Stimulated activated naive CD8-positive, alpha-beta T cell treated with anti-CD3 and anti-CD28 coated beads, Interleukin-15, Interleukin-2, amounts not matched to agents 100 U/mL and 50 U/mL, for 24 hours (primary cell): ENCODE measurements around the gene PRPF18.

Experiments
- ATAC-seq: fragments of 150-1000 bp; cut with Tn5 transposase; one replicate; pipeline ENCODE4 v1.10.0; 2021
- DNase-seq: peaks from one replicate; pipeline ENCODE4 v3.0.0; 2021

PRPF18 gene

GRCh38 chr10:13637894-13638293 is 51.1 kb downstream of the PRPF18 start:
- ATAC-seq (no peak), DNase-seq (no peak)

- ATAC-seq = no peak
- DNase-seq = no peak
Observed at GRCh38 chr10:13642293-13642692, 55.5 kb downstream of the PRPF18 start.

DNA sequence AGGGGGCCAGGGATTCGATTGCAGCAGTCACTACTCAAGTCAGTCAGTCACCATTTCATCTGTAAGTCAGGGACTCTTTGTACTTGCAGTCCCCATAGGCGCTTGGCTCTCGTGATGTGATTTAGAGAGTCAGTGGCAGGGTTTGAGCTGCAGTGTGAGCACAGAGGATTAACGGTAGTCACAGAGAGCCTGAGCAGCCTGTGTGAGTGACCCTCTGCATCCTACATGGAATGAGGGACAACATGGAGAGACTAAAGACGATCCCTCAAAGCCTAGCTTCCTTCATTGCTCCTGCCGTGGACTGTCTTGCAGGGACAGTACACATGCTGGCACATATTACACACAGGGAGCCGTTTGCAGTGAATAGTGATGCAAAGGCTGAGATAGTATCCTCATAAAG is 56.3 kb downstream of the PRPF18 start:
- no peak for DNase-seq
- ATAC-seq = no peak

DNA sequence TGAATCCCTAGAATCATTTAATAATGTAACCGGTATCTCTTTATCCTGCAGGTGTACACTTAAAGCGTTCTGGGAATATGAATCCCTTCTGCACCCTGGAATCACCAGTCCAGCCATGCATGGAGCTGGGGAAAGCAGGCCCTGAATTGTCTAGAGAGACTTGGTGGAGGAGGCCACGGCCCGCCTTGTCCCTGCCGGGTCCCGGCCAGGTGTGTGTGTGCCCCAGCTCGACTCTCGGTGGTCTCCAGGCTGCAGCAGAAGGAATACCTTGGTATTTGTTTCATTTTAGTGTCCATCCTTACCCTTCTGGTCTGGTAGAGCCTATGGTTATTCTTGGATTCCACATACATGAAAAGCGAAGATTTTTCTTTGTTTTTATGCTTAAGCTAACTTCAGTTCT is 58.1 kb downstream of the PRPF18 start:
- DNase-seq (no peak), ATAC-seq (no peak)

DNA sequence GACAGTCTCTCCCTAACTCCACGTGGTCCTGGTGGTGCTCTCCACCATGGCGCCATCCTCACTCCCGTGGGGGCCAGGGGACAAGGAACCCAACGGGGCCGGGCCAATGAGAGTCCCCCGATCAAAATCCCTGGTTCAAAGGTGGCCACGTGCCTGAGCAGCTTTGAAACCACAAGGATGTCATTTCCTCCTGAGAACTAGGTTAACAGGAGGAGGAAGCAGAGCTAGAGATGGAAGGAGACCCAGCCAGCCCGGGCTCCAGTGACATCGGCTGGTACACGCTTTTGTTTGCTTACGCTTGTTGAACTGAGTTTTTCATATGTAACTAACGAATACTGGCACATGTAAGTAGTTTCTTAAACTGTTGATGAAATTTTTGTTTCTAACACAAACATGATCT is 61.7 kb downstream of the PRPF18 start:
- DNase-seq (no peak), ATAC-seq (no peak)

DNA sequence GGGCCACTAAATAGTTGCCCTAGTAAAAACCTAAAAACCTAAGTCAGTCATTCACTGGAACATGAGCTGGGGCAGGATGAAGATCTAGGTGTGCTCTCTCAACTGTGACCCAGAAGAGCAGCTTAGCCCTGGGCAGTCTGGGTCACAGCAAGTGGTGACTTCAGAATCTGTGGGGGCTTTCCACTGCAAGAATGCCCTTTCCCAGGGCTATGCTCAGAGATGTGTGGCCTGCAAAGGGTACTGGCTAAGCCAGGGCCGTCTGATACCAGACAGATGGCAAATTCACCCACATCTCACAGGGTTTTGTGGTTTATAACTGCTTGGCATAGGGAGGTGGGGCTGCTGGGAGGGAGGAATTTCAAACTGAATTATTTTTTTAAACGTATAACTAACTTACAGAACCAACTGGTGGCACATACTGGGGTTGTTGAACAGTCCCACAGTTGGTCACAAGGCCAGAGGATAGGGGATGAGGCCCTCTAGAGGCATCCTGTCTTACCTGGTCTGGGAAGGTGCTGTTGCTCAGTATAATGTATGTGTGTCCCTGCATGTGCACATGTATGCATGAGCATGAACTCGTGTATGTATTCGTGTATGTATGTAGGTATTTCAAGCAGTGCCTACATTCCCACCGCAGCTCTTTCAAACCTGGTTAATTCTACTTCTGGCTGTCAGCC is 63.2 kb downstream of the PRPF18 start:
- no peak for ATAC-seq
- DNase-seq = no peak

GRCh38 chr10:13650961-13651360 is 64.2 kb downstream of the PRPF18 start:
- DNase-seq (no peak), ATAC-seq (no peak)

GRCh38 chr10:13651969-13652720 is 65.4 kb downstream of the PRPF18 start:
- no peak for DNase-seq
- peak; percentile 17 for ATAC-seq

DNA sequence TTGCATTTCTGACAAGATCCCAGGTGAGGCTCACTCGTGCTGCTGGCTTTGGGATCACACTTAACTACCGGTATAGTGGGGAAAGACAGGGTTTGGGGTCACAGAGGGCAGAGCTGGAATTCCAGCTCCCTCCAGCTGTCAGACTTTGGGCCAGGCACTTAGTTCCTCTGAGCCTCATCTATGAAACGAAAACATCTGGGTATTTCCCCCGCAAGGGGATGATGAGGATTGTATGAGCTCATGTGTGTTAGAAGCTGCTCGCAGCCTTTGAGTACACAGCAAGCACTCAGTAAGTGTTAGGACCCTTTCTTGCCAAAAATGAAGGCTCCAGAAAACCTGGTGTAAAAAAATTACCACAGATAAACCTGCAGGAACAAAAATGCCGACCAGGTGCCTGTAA is 66.1 kb downstream of the PRPF18 start:
- DNase-seq = no peak
- ATAC-seq = no peak

DNA sequence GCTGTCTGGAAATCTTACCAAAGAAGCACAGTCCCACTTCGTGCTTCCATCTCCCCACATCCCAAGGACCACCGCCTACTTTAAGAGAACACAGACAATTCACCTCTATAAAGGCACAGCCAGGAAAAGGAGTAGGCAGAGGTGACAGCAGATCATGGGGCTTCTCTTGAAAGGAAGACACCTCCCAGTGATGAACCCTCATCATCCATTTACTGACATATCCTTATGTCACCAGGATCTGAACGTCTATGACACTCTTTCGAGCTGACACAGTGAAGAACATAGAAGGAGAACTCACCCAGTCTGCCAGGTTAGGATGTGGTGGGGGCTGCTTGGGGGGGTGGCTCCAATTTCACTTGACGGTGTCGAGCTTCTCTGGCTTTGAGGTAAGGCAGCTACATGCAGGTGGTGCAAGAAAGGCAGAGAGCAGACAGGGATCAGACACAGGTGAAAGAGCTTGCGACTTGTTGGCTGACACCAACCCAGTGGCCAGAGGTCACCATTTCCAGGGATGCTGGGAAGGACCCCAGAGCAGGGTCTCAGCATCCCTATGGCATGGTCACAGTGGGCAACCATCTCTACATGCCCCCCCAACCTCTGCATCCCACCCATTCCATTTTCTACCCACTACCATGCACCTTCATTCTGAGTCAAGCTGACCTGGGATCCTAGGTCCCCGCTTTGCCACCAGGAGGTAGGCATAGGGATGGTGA is 67.5 kb downstream of the PRPF18 start:
- no peak for DNase-seq
- no peak for ATAC-seq

DNA sequence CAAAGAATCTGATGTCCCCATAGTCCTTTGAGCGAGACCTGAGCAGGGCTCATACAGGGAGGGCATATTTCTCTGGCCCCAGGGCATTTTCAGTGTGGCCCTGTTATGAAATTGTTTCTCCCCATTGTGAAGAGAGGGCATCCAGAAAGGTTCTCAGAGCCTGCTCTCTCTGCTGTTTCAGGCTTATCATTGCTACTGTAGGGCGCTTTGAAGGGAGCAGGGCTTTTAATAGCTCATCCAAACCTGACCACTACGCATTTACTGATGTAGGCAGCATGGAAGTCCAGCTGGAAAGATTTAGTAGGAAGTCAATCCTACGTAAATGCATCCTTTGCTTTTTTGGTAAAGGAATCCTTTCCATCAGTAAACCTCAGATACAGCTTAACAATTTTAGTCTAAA is 68.1 kb downstream of the PRPF18 start:
- DNase-seq (no peak), ATAC-seq (no peak)

GRCh38 chr10:13656337-13657100 is 69.8 kb downstream of the PRPF18 start:
- no peak for ATAC-seq
- no peak for DNase-seq

- DNase-seq (no peak), ATAC-seq (no peak)
Observed at GRCh38 chr10:13657101-13657680, 70.4 kb downstream of the PRPF18 start.

DNA sequence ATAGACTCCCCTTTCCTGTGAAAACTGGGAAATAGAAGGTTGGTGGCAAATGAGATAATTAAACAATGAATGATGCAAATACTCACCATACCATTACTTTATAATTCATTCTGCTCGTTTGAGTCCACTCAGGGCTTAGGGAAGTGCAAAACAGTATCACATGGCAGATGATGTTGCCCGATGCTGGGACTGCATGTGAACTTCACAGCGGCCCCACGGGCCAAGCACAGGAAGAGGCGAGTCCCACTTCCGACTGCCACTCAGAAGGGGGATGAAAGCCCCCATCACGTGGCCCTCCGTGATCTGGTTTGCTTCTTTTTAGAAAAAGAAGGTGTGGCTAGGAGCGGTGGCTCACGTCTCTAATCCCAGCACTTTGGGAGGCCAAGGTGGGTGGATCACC is 71.5 kb downstream of the PRPF18 start:
- no peak for DNase-seq
- ATAC-seq = no peak

DNA sequence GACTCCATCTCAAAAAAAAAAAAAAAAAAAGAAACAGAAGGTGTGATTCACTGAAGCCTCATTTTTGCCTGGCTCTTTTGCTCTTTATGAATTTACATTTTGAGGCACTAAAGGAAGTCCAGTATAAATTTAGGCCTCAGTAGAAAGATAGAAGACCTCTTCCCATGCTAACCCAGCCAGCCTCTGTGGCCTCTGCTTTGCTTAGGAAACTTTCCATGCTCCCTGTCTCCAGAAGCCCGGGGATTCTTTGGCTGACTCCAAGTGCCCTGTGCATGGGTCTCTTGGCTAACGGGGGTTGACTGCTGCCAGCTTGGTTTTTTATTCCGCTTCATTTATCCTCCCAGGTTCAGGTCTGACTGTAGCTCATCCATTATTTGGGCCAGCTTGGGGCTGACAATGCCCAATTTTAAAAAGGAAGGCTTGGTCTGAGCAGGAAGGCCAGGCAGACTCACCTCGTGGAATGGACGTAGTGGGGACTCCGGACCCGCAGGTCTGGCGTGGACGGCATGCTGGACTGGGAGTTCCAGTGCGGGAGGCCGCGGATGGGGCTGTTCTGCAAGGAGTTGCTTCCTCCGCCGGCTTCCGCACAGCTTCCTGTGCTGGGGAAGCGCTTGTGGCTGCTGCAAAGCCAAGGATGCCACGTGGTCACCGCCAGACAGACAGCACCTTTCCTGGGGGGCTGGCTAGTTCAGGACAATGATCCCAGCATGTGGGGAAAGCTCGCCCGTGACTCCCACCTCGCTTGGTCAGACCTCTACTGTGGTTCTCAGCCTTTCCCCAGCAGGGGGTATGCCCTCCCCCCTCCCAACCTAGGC is 72.3 kb downstream of the PRPF18 start:
- DNase-seq (peak; percentile 16), ATAC-seq (no peak)

DNA sequence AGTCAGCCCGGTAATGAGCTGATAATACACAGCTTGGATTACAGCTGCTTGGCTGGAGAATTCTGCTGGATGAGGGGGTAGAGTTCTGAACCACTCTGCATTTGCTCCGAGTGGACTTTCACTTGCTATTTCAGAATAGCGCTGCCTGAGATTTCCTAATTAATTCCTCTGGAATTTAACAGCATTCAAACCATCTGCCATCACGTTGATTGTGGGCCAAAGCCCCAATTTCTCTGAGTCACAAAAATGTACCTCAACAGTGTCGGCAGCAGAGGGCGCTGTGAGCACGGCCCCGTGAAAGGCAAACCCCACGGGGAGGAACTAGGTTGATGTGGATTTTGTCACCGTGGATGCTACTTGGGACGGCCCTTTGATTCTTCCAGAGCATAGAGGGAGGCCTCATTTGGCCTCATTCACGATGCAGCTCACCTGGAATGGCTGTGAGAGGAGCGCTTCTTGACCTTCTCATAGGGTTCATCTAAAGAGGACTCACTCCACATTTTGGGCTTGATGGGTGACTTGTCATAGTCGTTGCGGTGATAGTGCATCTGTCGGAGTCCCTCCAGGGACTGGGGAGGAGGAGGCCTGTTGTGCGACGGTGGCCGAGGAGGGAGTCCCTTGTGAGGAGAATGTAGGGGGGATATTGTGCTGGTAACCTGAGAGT is 73.3 kb downstream of the PRPF18 start:
- ATAC-seq (peak; percentile 30), DNase-seq (peak; percentile 74)

- ATAC-seq (no peak), DNase-seq (no peak)
Observed at GRCh38 chr10:13660551-13660920, 73.8 kb downstream of the PRPF18 start.

- ATAC-seq (no peak), DNase-seq (no peak)
Observed at GRCh38 chr10:13661256-13661655, 74.5 kb downstream of the PRPF18 start.

DNA sequence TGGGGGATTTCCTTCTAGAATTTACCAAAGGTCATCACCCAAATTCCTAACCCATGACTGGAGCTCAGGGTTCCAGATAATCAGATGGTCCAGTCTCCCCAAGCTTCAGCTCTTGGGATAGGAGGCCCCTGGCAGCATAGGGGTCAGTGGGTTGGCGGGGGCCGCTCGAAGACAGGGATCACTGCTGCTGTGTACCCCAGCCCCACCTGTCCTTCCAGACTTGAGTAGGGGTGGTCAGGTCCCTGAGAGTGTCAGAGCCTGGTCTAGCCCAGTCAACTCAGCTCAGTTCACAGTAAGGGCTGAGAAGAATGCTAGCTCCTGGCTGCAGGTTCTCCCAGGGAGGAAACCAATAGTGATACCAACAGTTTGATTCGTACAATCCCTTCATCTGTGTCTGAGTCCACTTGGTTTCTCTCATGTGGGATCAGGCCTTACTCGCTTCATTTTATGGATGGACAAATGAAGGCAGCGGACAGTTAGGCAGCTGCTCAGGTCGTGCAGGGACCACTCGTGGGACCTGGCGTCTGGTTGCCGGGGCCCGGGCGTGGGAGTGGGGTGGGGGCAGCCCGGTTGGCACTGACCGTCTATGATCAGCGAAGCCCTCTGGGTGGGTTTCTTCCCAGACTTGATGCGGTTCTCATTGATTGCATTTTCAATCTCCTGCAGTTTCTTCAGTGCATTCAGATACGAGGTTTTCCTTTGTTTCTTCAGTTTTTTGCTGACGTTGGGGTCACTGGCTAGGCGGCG is 78.9 kb downstream of the PRPF18 start:
- ATAC-seq (no peak), DNase-seq (no peak)

DNA sequence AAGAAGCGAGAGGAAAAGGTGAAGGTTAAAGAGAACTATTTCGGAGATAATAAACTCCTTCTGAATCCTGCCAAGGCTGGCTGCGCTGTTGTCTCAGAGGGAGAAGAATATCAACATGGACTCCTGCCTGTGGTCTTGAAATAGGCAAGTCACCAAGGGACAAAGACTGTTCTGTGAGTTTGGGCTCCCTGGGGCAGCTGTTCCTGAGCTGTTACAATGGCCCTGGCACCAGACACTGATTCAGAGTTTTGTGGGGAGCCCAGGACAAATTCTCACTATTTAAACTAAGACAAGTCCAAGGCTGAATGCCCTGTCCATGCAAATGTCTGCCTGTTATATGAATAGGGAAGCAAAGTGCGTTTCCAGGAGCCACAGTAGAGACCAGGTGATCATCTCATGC is 81.4 kb downstream of the PRPF18 start:
- no peak for DNase-seq
- ATAC-seq = no peak
